GM23338 (cell line): ENCODE results near the gene TRAM2. TPM values are rescaled to one million over a fixed set of nuclear protein-coding genes. Genes with fewer than 3 reads are reported as not detected.

ENCODE experiments used
- ATAC-seq: fragments of 200-7000 bp; cut with Tn5 transposase; 3 replicates; pipeline ENCODE4 v1.9.1; 2020
- DNase-seq: peaks from one replicate; pipeline ENCODE4 v3.0.0-alpha.2; 2015; ENCODE audit warnings: low spot score
- H2AFZ ChIP-seq: fragments of 200-600 bp; sonication (generic); 2 replicates; pipeline ENCODE4 v1.8.0; 2016; ENCODE audit warnings: antibody characterized with exemption, mild to moderate bottlenecking, moderate library complexity
- H3F3A ChIP-seq: fragments of 200-600 bp; sonication (generic); replicated peaks from 2 replicates; pipeline ENCODE4 v1.8.0; 2017; ENCODE audit warnings: antibody characterized with exemption, mixed run types, low read depth
- H3K27ac ChIP-seq: fragments of 200-600 bp; sonication (generic); 2 replicates; pipeline ENCODE4 v1.6.1; 2016; ENCODE audit warnings: low read depth
- H3K27me3 ChIP-seq: fragments of 200-600 bp; sonication (generic); 2 replicates; pipeline ENCODE4 v1.8.0; 2016; ENCODE audit warnings: mild to moderate bottlenecking, mixed run types, moderate library complexity; ENCODE audit not compliant: insufficient read depth
- H3K36me3 ChIP-seq: fragments of 200-600 bp; sonication (generic); 2 replicates; pipeline ENCODE4 v1.8.0; 2016; ENCODE audit warnings: mild to moderate bottlenecking; ENCODE audit not compliant: insufficient read depth
- H3K4me1 ChIP-seq: fragments of 200-600 bp; sonication (generic); 2 replicates; pipeline ENCODE4 v1.8.0; 2016; ENCODE audit warnings: mild to moderate bottlenecking, moderate library complexity; ENCODE audit not compliant: insufficient read depth
- H3K4me2 ChIP-seq: fragments of 200-600 bp; sonication (generic); 2 replicates; pipeline ENCODE4 v1.7.1; 2017; ENCODE audit warnings: mixed run types
- H3K4me3 ChIP-seq: fragments of 200-600 bp; sonication (generic); 2 replicates; pipeline ENCODE4 v1.6.1; 2016; ENCODE audit warnings: mixed run types
- H3K79me2 ChIP-seq: fragments of 200-600 bp; sonication (generic); replicated peaks from 2 replicates; pipeline ENCODE4 v1.8.0; 2017; ENCODE audit warnings: mild to moderate bottlenecking; ENCODE audit not compliant: insufficient read depth
- H3K9me2 ChIP-seq: fragments of 200-600 bp; sonication (generic); 2 replicates; pipeline ENCODE4 v1.8.0; 2017; ENCODE audit not compliant: insufficient read depth
- H4K20me1 ChIP-seq: fragments of 200-600 bp; sonication (generic); replicated peaks from 2 replicates; pipeline ENCODE4 v1.8.0; 2017; ENCODE audit warnings: mild to moderate bottlenecking; ENCODE audit not compliant: insufficient read depth
- H3K27ac Mint-ChIP-seq: 2 replicates; pipeline ENCODE4 v1.8.0; 2020; ENCODE audit warnings: inconsistent platforms, mild to moderate bottlenecking, moderate library complexity, mixed read lengths
- H3K27me3 Mint-ChIP-seq: 3 replicates; pipeline ENCODE4 v1.8.0; 2022; ENCODE audit warnings: low read depth, mild to moderate bottlenecking, moderate library complexity, mixed read lengths, inconsistent platforms; ENCODE audit not compliant: insufficient read depth, poor library complexity
- H3K36me3 Mint-ChIP-seq: 3 replicates; pipeline ENCODE4 v1.8.0; 2021; ENCODE audit warnings: low read depth, mild to moderate bottlenecking, inconsistent platforms, moderate library complexity, mixed read lengths
- H3K4me1 Mint-ChIP-seq: 3 replicates; pipeline ENCODE4 v1.8.0; 2020; ENCODE audit warnings: mild to moderate bottlenecking, inconsistent platforms, mixed read lengths
- H3K4me3 Mint-ChIP-seq: 3 replicates; pipeline ENCODE4 v1.8.0; 2021; ENCODE audit warnings: moderate library complexity, mild to moderate bottlenecking, inconsistent platforms, mixed read lengths
- H3K9me3 Mint-ChIP-seq: 3 replicates; pipeline ENCODE4 v1.8.0; 2020; ENCODE audit warnings: moderate library complexity, mild to moderate bottlenecking, inconsistent platforms, mixed read lengths
- CREB1 ChIP-seq: fragments of 250-450 bp; sonication (Bioruptor Pico); IDR thresholded peaks from 2 replicates; pipeline ENCODE4 v1.5.0; 2020; ENCODE audit warnings: low read depth, mild to moderate bottlenecking, moderate library complexity
- ETS1 ChIP-seq: IDR thresholded peaks from 2 replicates; pipeline ENCODE4 v1.6.1; 2016; ENCODE audit warnings: antibody characterized with exemption
- EZH2 ChIP-seq: fragments of 200-600 bp; sonication (generic); IDR thresholded peaks from one replicate; pipeline ENCODE4 v1.8.0; 2017; ENCODE audit warnings: antibody characterized with exemption, mild to moderate bottlenecking, low read depth; ENCODE audit not compliant: unreplicated experiment
- EZH2phosphoT487 ChIP-seq: fragments of 200-600 bp; sonication (generic); IDR thresholded peaks from one replicate; pipeline ENCODE4 v1.8.1; 2018; ENCODE audit warnings: antibody characterized with exemption; ENCODE audit not compliant: unreplicated experiment
- JUNB ChIP-seq: IDR thresholded peaks from one replicate; pipeline ENCODE4 v1.6.1; 2016; ENCODE audit warnings: antibody characterized with exemption; ENCODE audit not compliant: unreplicated experiment
- NANOG ChIP-seq: IDR thresholded peaks from 2 replicates; pipeline ENCODE4 v1.6.1; 2016; ENCODE audit warnings: antibody characterized with exemption, borderline replicate concordance
- POLR2AphosphoS5 ChIP-seq: IDR thresholded peaks from 2 replicates; pipeline ENCODE4 v1.6.1; 2016; ENCODE audit warnings: antibody characterized with exemption, low read depth
- STAT1 ChIP-seq: IDR thresholded peaks from one replicate; pipeline ENCODE4 v1.6.1; 2016; ENCODE audit warnings: antibody characterized with exemption; ENCODE audit not compliant: unreplicated experiment
- ZNF114 ChIP-seq: fragments of 250-450 bp; sonication (Bioruptor Pico); IDR thresholded peaks from 2 replicates; pipeline ENCODE4 v1.5.0; 2020; ENCODE audit warnings: mild to moderate bottlenecking, moderate library complexity
- ZNF331 ChIP-seq: fragments of 250-450 bp; sonication (Bioruptor Pico); IDR thresholded peaks from 2 replicates; pipeline ENCODE4 v1.5.0; 2020; ENCODE audit warnings: low read depth, mild to moderate bottlenecking, moderate library complexity
- polyA plus RNA-seq: library from polyadenylated mRNA; unstranded; fragments of >200 nt; fragmentation: Nextera tagmentation; extraction: Ambion mirVana; gene quantifications from 2 replicates; pipeline ENCODE4 v1.2.1, GENCODE V29; 2016
- total RNA-seq: library from RNA; depleted of rRNA; stranded (reverse); fragments of >200 nt; shearing (Covaris generic); gene quantifications from 2 replicates; pipeline ENCODE4 v1.2.3, GENCODE V29; 2014
- TF ChIP-seq, protein P1 (sequence below), 2 experiments: fragments of 200-600 bp in 1 of 2; sonication (generic) in 1 of 2; conservative IDR thresholded peaks; 2 replicates each; pipeline versions ENCODE4 v1.5.1 to v1.6.1; 2016 to 2017; ENCODE audit warnings: antibody characterized with exemption in 2 of 2, low read depth in 2 of 2, mild to moderate bottlenecking in 2 of 2, moderate library complexity in 1 of 2
- TF ChIP-seq, protein P2 (sequence below): IDR thresholded peaks from one replicate; pipeline ENCODE4 v1.6.1; 2018; ENCODE audit warnings: antibody characterized with exemption; ENCODE audit not compliant: unreplicated experiment
- TF ChIP-seq, protein P3 (sequence below): fragments of 250-450 bp; sonication (Bioruptor Pico); IDR thresholded peaks from 2 replicates; pipeline ENCODE4 v1.5.0; 2020; ENCODE audit warnings: mild to moderate bottlenecking, moderate library complexity

The TRAM2 gene
- total and polyA plus RNA-seq, 2 experiments from 2014 or later: 4.0 to 14.0 TPM

DNA sequence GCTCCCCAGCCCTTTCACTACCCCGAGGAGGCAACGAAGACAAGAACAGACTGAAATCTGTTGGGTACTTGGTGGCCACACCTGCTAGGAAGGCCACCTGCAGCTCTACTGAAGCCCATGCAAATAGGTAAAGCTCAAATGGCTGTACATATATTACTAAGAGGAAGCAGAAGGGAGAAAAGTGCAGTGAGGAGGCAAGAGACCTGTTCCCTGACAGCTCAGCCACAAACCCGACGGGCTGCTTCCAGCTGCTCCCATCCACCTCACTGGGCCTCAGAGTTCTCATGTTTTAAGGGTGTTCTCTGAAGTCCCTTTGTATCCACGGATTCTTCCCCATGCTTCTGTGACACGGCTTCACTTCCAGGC, 24.6 kb downstream of the TRAM2 start:
- Histone ChIP-seq H2AFZ (no peak overlapping the region), H3K4me2 (peak overlapping the region; percentile 69), H3K27me3 (no peaks in the 10 kb centered on the region), H3K4me1 (peaks cover 26% of the 10 kb centered on the region), H3K9me2 (no peaks in the 10 kb centered on the region), H3F3A (0 out of 2 replicates have a peak, but pooled peaks cover 11% of the 10 kb centered on the region), H3K36me3 (no peaks in the 10 kb centered on the region), H3K27ac (peak overlapping the region; percentile 80), H4K20me1 (peaks cover 3% of the 10 kb centered on the region), H3K4me3 (no peak overlapping the region; the same call in 1 of the 2 replicates), H3K79me2 (peaks cover 70% of the 10 kb centered on the region)
- peak; percentile 37 for ATAC-seq
- H3K27me3 Mint-ChIP-seq: no peaks in the 10 kb centered on the region
- H3K36me3 Mint-ChIP-seq: no peaks in the 10 kb centered on the region
- peak overlapping the region; percentile 45; the same call in 2 of the 3 replicates for H3K4me3 Mint-ChIP-seq
- H3K9me3 Mint-ChIP-seq: no peaks in the 10 kb centered on the region
- no peak for TF ChIP-seq EZH2
- no peak for TF ChIP-seq ZNF114
- TF ChIP-seq JUNB: no peak
- TF ChIP-seq, protein P1, sequence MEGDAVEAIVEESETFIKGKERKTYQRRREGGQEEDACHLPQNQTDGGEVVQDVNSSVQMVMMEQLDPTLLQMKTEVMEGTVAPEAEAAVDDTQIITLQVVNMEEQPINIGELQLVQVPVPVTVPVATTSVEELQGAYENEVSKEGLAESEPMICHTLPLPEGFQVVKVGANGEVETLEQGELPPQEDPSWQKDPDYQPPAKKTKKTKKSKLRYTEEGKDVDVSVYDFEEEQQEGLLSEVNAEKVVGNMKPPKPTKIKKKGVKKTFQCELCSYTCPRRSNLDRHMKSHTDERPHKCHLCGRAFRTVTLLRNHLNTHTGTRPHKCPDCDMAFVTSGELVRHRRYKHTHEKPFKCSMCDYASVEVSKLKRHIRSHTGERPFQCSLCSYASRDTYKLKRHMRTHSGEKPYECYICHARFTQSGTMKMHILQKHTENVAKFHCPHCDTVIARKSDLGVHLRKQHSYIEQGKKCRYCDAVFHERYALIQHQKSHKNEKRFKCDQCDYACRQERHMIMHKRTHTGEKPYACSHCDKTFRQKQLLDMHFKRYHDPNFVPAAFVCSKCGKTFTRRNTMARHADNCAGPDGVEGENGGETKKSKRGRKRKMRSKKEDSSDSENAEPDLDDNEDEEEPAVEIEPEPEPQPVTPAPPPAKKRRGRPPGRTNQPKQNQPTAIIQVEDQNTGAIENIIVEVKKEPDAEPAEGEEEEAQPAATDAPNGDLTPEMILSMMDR (conservative IDR thresholded peaks at IDR 0.05; ENCODE audit: low read depth in 2 of 2): no peak
- no peak for TF ChIP-seq NANOG
- TF ChIP-seq, protein P2, sequence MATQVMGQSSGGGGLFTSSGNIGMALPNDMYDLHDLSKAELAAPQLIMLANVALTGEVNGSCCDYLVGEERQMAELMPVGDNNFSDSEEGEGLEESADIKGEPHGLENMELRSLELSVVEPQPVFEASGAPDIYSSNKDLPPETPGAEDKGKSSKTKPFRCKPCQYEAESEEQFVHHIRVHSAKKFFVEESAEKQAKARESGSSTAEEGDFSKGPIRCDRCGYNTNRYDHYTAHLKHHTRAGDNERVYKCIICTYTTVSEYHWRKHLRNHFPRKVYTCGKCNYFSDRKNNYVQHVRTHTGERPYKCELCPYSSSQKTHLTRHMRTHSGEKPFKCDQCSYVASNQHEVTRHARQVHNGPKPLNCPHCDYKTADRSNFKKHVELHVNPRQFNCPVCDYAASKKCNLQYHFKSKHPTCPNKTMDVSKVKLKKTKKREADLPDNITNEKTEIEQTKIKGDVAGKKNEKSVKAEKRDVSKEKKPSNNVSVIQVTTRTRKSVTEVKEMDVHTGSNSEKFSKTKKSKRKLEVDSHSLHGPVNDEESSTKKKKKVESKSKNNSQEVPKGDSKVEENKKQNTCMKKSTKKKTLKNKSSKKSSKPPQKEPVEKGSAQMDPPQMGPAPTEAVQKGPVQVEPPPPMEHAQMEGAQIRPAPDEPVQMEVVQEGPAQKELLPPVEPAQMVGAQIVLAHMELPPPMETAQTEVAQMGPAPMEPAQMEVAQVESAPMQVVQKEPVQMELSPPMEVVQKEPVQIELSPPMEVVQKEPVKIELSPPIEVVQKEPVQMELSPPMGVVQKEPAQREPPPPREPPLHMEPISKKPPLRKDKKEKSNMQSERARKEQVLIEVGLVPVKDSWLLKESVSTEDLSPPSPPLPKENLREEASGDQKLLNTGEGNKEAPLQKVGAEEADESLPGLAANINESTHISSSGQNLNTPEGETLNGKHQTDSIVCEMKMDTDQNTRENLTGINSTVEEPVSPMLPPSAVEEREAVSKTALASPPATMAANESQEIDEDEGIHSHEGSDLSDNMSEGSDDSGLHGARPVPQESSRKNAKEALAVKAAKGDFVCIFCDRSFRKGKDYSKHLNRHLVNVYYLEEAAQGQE: no peak
- TF ChIP-seq POLR2AphosphoS5: no peak
- no peak for TF ChIP-seq CREB1 (CRISPR knock-in tag)
- no peak for TF ChIP-seq ETS1
- no peak for TF ChIP-seq ZNF331 (CRISPR knock-in tag)
- TF ChIP-seq STAT1: no peak
- TF ChIP-seq, protein P3, sequence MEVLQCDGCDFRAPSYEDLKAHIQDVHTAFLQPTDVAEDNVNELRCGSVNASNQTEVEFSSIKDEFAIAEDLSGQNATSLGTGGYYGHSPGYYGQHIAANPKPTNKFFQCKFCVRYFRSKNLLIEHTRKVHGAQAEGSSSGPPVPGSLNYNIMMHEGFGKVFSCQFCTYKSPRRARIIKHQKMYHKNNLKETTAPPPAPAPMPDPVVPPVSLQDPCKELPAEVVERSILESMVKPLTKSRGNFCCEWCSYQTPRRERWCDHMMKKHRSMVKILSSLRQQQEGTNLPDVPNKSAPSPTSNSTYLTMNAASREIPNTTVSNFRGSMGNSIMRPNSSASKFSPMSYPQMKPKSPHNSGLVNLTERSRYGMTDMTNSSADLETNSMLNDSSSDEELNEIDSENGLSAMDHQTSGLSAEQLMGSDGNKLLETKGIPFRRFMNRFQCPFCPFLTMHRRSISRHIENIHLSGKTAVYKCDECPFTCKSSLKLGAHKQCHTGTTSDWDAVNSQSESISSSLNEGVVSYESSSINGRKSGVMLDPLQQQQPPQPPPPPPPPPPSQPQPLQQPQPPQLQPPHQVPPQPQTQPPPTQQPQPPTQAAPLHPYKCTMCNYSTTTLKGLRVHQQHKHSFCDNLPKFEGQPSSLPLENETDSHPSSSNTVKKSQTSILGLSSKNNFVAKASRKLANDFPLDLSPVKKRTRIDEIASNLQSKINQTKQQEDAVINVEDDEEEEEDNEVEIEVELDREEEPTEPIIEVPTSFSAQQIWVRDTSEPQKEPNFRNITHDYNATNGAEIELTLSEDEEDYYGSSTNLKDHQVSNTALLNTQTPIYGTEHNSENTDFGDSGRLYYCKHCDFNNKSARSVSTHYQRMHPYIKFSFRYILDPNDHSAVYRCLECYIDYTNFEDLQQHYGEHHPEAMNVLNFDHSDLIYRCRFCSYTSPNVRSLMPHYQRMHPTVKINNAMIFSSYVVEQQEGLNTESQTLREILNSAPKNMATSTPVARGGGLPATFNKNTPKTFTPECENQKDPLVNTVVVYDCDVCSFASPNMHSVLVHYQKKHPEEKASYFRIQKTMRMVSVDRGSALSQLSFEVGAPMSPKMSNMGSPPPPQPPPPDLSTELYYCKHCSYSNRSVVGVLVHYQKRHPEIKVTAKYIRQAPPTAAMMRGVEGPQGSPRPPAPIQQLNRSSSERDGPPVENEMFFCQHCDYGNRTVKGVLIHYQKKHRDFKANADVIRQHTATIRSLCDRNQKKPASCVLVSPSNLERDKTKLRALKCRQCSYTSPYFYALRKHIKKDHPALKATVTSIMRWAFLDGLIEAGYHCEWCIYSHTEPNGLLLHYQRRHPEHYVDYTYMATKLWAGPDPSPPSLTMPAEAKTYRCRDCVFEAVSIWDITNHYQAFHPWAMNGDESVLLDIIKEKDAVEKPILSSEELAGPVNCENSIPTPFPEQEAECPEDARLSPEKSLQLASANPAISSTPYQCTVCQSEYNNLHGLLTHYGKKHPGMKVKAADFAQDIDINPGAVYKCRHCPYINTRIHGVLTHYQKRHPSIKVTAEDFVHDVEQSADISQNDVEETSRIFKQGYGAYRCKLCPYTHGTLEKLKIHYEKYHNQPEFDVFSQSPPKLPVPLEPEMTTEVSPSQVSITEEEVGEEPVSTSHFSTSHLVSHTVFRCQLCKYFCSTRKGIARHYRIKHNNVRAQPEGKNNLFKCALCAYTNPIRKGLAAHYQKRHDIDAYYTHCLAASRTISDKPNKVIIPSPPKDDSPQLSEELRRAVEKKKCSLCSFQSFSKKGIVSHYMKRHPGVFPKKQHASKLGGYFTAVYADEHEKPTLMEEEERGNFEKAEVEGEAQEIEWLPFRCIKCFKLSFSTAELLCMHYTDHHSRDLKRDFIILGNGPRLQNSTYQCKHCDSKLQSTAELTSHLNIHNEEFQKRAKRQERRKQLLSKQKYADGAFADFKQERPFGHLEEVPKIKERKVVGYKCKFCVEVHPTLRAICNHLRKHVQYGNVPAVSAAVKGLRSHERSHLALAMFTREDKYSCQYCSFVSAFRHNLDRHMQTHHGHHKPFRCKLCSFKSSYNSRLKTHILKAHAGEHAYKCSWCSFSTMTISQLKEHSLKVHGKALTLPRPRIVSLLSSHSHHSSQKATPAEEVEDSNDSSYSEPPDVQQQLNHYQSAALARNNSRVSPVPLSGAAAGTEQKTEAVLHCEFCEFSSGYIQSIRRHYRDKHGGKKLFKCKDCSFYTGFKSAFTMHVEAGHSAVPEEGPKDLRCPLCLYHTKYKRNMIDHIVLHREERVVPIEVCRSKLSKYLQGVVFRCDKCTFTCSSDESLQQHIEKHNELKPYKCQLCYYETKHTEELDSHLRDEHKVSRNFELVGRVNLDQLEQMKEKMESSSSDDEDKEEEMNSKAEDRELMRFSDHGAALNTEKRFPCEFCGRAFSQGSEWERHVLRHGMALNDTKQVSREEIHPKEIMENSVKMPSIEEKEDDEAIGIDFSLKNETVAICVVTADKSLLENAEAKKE (CRISPR knock-in tag): no peak
- no peak for TF ChIP-seq EZH2phosphoT487
- no peak for DNase-seq
- H3K4me1 Mint-ChIP-seq: peaks cover 37% of the 10 kb centered on the region
- 0 out of 2 replicates have a peak overlapping the region, but pooled peaks have one; percentile 72 for H3K27ac Mint-ChIP-seq
